RWPE1 (cell line): ENCODE measurements around the gene ABCA3.

Experiments used
- CTCF ChIA-PET: fragments of 350-600 bp; sonication (Branson Sonifier 250); formaldehyde crosslinking; extraction: SDS; loops from one replicate; lab custom pipeline; 2021; lab: Yijun Ruan, JAX
- POLR2A ChIA-PET: fragments of 400-600 bp; formaldehyde crosslinking; extraction: SDS; loops from one replicate; lab custom pipeline; 2020; ENCODE audit warnings: antibody characterized with exemption; ENCODE audit not compliant: low non-redundant PET; lab: Yijun Ruan, JAX
- DNase-seq: peaks from one replicate; pipeline ENCODE4 v3.0.0; 2012; ENCODE audit warnings: low spot score
- H3K27ac ChIP-seq: fragments of 450-650 bp; 2 replicates; pipeline ENCODE4 v1.5.1; 2017
- CTCF ChIP-seq: fragments of 450-650 bp; conservative IDR thresholded peaks from 2 replicates; pipeline ENCODE4 v1.5.1; 2017; ENCODE audit warnings: low read depth, mild to moderate bottlenecking

The ABCA3 gene

DNA sequence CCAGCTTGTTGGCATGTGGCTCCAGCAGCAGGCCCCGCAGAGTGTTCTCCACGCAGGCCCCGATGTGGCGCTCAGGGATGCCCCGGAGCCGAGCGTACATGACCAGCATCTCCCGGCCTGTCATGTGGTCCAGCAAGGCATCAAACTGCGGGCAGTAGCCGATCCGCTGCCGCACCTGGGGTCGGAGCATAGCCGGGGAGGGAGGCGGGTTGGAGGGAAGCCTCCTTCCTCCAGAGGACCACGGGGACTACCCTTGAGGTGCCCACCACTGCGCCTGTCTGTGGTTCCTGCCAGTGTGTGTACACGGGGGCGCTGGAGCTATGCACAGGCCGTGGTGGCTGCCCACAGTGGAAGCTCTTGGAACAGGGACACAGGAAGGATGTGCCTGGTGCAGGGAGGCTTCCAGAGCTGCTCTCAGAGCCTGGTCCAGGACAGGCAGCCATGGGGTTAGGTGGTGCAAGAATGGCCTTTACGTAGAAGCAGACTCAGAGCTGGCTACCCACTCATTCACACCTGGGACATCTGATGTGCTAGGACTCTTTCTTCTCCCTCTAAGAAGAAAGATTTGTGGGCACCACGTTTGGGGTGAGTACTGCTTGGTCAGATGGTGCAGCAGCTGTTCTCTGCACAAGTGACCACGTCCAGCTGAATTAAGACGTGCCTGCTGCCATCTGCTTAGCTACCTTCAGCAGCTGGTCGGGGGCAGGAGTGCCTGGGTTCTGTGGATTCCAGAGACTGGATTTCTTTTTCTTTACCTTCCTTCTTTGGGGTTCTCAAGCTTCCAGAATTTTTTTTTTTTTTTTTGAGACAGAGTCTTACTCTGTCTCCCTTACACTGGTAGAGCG lies 61.4 kb downstream of the ABCA3 start:
- CTCF ChIA-PET: interaction anchor here (0.6 to 0.7 kb wide), 5 partner anchors 10 to 814 kb away, joined by 3 to 4 read pairs (median 4); no protein-coding TSS in a partner anchor
- POLR2A ChIA-PET: interaction anchor here (0.6 kb wide), 1 partner anchor 36 kb away, joined by 6 read pairs; no protein-coding TSS in a partner anchor
- no peak for TF ChIP-seq CTCF
- no peak for DNase-seq
- no peak overlapping the region for H3K27ac ChIP-seq

DNA sequence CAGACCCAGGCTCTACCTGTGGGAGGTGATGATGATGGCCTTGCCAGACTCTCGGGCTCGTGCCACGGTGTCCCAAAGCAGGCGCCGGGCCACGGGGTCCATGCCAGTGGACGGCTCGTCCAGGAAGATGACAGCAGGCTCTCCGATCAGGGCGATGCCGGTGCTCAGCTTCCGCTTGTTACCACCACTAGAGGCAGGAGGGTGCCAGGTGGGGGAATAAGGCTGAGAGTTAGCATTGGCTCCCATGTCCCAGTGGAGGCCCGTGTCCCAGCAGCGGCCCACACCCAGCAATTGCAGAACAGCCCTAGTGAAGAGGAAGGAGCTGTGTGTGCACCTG lies 62.3 kb downstream of the ABCA3 start:
- no peak for DNase-seq
- ChIA-PET CTCF (interaction anchor here (0.6 to 0.7 kb wide), 4 partner anchors 9 to 696 kb away, joined by 3 to 4 read pairs (median 3); no protein-coding TSS in a partner anchor), POLR2A (no interaction called here)
- H3K27ac ChIP-seq: no peak overlapping the region
- no peak for TF ChIP-seq CTCF

DNA sequence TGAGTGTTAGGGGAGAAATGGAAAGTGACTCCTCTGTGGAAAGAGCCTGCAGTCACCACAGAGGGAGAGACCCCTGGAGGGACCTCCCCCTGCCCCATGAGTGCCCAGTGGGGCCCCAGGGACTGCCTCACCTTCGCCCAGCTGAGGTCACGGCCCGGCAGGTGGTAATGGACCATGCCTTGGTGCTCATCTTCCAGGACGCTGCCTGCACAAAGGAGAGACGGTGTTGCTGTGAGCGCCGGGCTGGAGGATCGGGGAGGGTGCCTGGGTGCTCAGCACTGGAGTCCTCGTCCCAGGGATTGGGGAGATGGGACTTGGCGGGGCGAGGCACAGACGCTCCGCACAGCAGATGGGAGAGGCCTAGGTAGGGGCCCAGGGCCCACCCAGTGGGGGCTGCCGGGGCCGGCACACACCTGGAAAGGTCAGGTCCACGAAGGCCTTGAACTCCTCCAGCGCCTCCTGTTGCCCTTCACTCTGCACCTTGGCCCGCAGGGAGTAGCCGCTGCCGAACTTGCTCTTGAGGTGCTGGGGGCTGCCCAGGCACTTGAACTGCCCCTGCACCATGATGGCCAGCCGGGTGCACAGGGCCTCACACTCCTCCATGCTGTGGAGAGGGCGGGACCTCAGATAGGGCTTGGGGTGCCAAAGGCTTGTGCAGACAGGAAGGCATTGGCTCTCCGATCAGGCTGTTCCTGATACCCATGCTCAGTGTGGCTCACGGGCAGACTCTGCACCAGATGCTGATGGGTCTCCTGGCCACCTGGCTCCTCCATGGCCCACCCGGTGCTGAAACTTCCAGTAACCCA lies 62.9 kb downstream of the ABCA3 start:
- ChIA-PET POLR2A (no interaction called here), CTCF (interaction anchor here (0.7 kb wide), 2 partner anchors 69 to 695 kb away, joined by 3 read pairs; no protein-coding TSS in a partner anchor)
- no peak for DNase-seq
- no peak for TF ChIP-seq CTCF
- no peak overlapping the region for H3K27ac ChIP-seq

GRCh38 chr16:2276368-2277195 lies 63.9 kb downstream of the ABCA3 start:
- no peak for DNase-seq
- TF ChIP-seq CTCF: no peak
- CTCF ChIA-PET: no interaction called here
- POLR2A ChIA-PET: no interaction called here
- H3K27ac ChIP-seq: no peak overlapping the region

DNA sequence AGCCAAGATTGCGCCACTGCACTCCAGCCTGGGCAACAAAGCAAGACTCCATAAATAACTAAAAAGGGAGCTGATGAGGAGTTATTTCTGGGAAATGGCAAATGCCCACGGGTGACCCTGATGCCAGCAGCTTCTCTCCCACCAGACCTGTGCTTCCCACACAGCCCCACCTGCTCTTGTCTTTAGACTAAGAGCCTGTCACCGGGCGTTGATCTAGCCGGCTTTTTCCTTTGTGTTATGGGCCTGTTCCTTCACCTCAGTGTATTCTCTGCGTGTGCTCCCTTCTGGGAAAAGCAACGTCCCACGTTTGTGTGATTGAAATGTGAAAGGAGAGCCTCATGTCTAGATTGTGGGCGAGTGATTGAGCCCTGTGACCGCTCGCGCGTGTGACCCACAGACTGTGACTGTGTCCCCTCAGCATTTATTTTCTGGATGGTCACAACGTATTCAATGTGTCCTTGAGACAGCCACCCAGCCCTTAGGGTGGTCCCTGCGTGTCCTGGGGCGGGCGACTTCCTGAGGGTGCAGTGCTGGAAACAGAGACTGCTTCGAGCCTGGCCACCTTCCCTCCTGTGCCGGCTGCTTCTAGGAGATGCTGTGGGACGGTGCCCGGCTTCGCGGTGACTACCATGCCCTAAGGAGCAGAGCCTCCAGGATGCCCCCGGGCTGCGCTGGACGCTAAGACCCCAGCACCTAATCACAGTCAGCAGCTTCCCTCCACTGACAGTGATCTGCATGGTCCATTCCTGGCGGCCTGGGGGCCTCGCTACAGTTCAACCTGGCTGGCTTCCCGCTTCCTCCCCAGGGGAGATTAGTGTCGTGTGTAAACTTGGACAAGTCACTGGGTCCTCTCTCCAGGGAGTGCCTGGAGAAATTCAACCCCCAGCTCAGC lies 64.8 kb downstream of the ABCA3 start:
- no peak for TF ChIP-seq CTCF
- CTCF ChIA-PET: no interaction called here
- POLR2A ChIA-PET: no interaction called here
- no peak for DNase-seq
- no peak overlapping the region for H3K27ac ChIP-seq
